ENCODE data around the gene HOGA1.

Gene HOGA1

GRCh38 chr10:97650726-97651125 lies 66.5 kb downstream of the HOGA1 start:
- DNase-seq (ENCODE audit: extremely low read depth, low read depth): no peak
- no peak for TF ChIP-seq CTCF (IDR thresholded peaks at IDR 0.05; ENCODE audit: low read depth, low read length)

- no peak for DNase-seq (ENCODE audit: extremely low read depth, low read depth)
- TF ChIP-seq CTCF (IDR thresholded peaks at IDR 0.05; ENCODE audit: low read depth, low read length): no peak
These were observed 67.6 kb downstream of the HOGA1 start for GRCh38 chr10:97651773-97652172.

- no peak for TF ChIP-seq CTCF (IDR thresholded peaks at IDR 0.05; ENCODE audit: low read depth, low read length)
- DNase-seq (ENCODE audit: extremely low read depth, low read depth): no peak
These were observed 72.6 kb downstream of the HOGA1 start for GRCh38 chr10:97656777-97657176.

GRCh38 chr10:97659589-97659988 lies 75.4 kb downstream of the HOGA1 start:
- no peak for DNase-seq (ENCODE audit: extremely low read depth, low read depth)
- no peak for TF ChIP-seq CTCF (IDR thresholded peaks at IDR 0.05; ENCODE audit: low read depth, low read length)
